Measurements from ENCODE around the gene OVAAL. TPM values are rescaled to one million over a fixed set of nuclear protein-coding genes. Genes with fewer than 3 reads are reported as not detected.

The OVAAL gene
- total and polyA plus RNA-seq, 10 of the 15 experiments (the other 5 are each of a cell fraction or from before 2014, with no cell fraction given) = 0.04 to 0.33 (median 0.06) TPM; not detected in 7

DNA sequence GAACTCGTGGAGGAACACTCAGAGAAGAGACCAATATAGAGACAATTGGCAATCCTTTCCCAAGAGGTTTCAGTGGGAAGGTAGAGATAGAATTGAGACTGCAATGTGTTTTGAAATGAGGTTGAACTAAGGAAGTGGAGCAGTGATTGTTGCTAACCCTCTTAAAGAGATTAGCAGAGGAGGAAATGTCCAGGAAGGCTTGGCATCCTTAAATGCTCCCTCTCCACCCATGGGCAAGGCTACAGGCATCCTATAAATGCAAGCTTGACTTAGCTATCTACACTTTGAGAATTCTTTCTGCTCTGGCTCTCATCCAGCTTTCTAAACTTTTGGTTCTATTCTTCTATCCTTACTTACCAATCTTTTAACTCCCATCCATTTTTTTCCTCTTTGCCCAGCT is 42.7 kb downstream of the OVAAL start:
- ChIA-PET SMC1A (ENCODE audit: uncharacterized antibody, unreplicated experiment) (interaction anchor here (0.9 kb wide), 1 partner anchor 39 kb away, joined by 5 read pairs; no protein-coding TSS in a partner anchor), RAD21 (ENCODE audit: unreplicated experiment) (interaction anchor here (0.6 kb wide), 1 partner anchor 12 kb away, joined by 3 read pairs; no protein-coding TSS in a partner anchor), CTCF (no interaction called here), POLR2A (no interaction called here)
- no peak for ATAC-seq
- no peaks in the 10 kb centered on the region for H3K4me1 ChIP-seq (ENCODE audit: control insufficient read depth, insufficient read depth, low read length)
- no peaks in the 10 kb centered on the region for H3K36me3 ChIP-seq (ENCODE audit: control insufficient read depth in 2 of 2, insufficient read depth in 2 of 2, low read length in 1 of 2)
- WGBS (ENCODE audit: insufficient coverage, insufficient replicate concordance, low lambda C conversion rate, missing lambda C conversion rate) = 6% methylated on average over 1 of the region's 1 CpG
- H4K20me1 ChIP-seq (ENCODE audit: control insufficient read depth, insufficient read depth) = no peaks in the 10 kb centered on the region
- intact Hi-C loops (cut with micrococcal nuclease; ENCODE audit: unreplicated experiment) = no loop called here
- BruUV-seq (replicated peaks) = no TSS peak
- no peak for DNase-seq (ENCODE audit: low read depth, low spot score)
- no peaks in the 10 kb centered on the region for H3K79me2 ChIP-seq (ENCODE audit: control insufficient read depth, insufficient read depth, low read length)
- no peak overlapping the region for H3K9ac ChIP-seq (ENCODE audit: control insufficient read depth, insufficient read depth, low read length)
- TF ChIP-seq ZNF217 (IDR thresholded peaks at IDR 0.05) = no peak
- TF ChIP-seq CBFB (IDR thresholded peaks at IDR 0.05; ENCODE audit: low read depth) = no peak
- no peak for TF ChIP-seq NR2C2 (IDR thresholded peaks at IDR 0.05; ENCODE audit: borderline replicate concordance, control insufficient read depth, insufficient read length, low read depth)
- no peak for TF ChIP-seq BRCA1 (IDR thresholded peaks at IDR 0.05; ENCODE audit: low read depth, low read length)
- TF ChIP-seq ZSCAN29 (IDR thresholded peaks at IDR 0.05) = no peak
- TF ChIP-seq MYB (IDR thresholded peaks at IDR 0.05; ENCODE audit: borderline replicate concordance, low read depth, low read length) = no peak
- TF ChIP-seq SPI1 (IDR thresholded peaks at IDR 0.05; ENCODE audit: borderline replicate concordance, insufficient read depth, low read depth, low read length) = no peak
- TF ChIP-seq ZNF384 (IDR thresholded peaks at IDR 0.05; ENCODE audit: borderline replicate concordance, low read depth, low read length) = no peak
- TF ChIP-seq CHD1 (IDR thresholded peaks at IDR 0.05; ENCODE audit: low read depth, low read length) = no peak
- TF ChIP-seq NFXL1 (IDR thresholded peaks at IDR 0.05; ENCODE audit: borderline replicate concordance) = no peak
- TF ChIP-seq, protein P1, sequence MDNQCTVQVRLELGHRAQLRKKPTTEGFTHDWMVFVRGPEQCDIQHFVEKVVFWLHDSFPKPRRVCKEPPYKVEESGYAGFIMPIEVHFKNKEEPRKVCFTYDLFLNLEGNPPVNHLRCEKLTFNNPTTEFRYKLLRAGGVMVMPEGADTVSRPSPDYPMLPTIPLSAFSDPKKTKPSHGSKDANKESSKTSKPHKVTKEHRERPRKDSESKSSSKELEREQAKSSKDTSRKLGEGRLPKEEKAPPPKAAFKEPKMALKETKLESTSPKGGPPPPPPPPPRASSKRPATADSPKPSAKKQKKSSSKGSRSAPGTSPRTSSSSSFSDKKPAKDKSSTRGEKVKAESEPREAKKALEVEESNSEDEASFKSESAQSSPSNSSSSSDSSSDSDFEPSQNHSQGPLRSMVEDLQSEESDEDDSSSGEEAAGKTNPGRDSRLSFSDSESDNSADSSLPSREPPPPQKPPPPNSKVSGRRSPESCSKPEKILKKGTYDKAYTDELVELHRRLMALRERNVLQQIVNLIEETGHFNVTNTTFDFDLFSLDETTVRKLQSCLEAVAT (IDR thresholded peaks at IDR 0.05) = no peak
- TF ChIP-seq, protein P2, sequence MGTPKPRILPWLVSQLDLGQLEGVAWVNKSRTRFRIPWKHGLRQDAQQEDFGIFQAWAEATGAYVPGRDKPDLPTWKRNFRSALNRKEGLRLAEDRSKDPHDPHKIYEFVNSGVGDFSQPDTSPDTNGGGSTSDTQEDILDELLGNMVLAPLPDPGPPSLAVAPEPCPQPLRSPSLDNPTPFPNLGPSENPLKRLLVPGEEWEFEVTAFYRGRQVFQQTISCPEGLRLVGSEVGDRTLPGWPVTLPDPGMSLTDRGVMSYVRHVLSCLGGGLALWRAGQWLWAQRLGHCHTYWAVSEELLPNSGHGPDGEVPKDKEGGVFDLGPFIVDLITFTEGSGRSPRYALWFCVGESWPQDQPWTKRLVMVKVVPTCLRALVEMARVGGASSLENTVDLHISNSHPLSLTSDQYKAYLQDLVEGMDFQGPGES (IDR thresholded peaks at IDR 0.05) = no peak
- no peak for TF ChIP-seq ZNF207 (IDR thresholded peaks at IDR 0.05; ENCODE audit: borderline replicate concordance)
- TF ChIP-seq KDM1A (IDR thresholded peaks at IDR 0.05; ENCODE audit: borderline replicate concordance) = no peak
- TF ChIP-seq, protein P3, sequence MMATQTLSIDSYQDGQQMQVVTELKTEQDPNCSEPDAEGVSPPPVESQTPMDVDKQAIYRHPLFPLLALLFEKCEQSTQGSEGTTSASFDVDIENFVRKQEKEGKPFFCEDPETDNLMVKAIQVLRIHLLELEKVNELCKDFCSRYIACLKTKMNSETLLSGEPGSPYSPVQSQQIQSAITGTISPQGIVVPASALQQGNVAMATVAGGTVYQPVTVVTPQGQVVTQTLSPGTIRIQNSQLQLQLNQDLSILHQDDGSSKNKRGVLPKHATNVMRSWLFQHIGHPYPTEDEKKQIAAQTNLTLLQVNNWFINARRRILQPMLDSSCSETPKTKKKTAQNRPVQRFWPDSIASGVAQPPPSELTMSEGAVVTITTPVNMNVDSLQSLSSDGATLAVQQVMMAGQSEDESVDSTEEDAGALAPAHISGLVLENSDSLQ (IDR thresholded peaks at IDR 0.05) = no peak
- TF ChIP-seq CREB1 (IDR thresholded peaks at IDR 0.05; ENCODE audit: low read depth) = no peak
- TF ChIP-seq EED (IDR thresholded peaks at IDR 0.05; ENCODE audit: low read depth) = no peak
- H3K9me3 ChIP-seq (replicated peaks; ENCODE audit: control insufficient read depth, insufficient read depth, low read length) = no peaks in the 10 kb centered on the region
- in situ Hi-C loops (cut with MboI) = no loop called here
- no peak overlapping the region for H3K4me2 ChIP-seq (ENCODE audit: control insufficient read depth, insufficient read depth)
- no peaks in the 10 kb centered on the region for H3K27me3 ChIP-seq (replicated peaks in 1 of 2; ENCODE audit: control insufficient read depth in 2 of 2, insufficient read depth in 2 of 2, low read length in 1 of 2)
- H2AFZ ChIP-seq (ENCODE audit: control insufficient read depth, low read depth, low read length) = no peak overlapping the region
- no peak overlapping the region for H3K27ac ChIP-seq (ENCODE audit: control insufficient read depth, insufficient read depth)
- no peak for FAIRE-seq
- no peak overlapping the region for H3K4me3 ChIP-seq
